OCI-LY1 (cell line): ENCODE data around the gene THNSL1.

ENCODE experiments used
- EZH2 ChIP-seq: fragments of 200-600 bp; sonication (generic), shearing (Covaris generic); IDR thresholded peaks from 2 replicates; pipeline ENCODE4 v1.8.0; 2017; ENCODE audit warnings: borderline replicate concordance, mixed run types, mild to moderate bottlenecking, antibody characterized with exemption, low read length, moderate library complexity, mixed read lengths
- TF ChIP-seq, protein P1 (sequence below): fragments of 200-600 bp; sonication (generic), shearing (Covaris generic); IDR thresholded peaks from 2 replicates; pipeline ENCODE4 v1.5.1; 2017; ENCODE audit warnings: mild to moderate bottlenecking, antibody characterized with exemption, low read length, moderate library complexity, mixed read lengths

DNA sequence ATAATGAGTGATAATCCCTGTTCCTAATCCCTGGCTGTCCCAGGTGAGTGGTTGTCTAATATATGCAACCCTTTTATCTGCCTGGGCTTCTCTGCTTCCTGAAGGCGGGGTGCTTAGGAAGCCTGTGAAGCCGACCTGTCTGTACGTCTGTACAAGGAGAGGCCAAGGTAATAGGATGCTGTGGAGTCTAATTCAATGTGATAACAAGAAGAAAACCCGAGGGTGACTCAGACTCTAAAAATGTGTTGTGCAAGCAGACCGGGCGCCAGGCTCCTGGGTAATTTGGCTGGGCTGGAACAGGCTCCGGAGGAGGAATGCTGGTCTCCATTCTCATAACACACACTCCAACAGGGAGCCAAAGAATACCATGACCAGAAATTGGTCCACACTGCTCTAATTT lies 43.6 kb downstream of the THNSL1 start:
- TF ChIP-seq, protein P1, sequence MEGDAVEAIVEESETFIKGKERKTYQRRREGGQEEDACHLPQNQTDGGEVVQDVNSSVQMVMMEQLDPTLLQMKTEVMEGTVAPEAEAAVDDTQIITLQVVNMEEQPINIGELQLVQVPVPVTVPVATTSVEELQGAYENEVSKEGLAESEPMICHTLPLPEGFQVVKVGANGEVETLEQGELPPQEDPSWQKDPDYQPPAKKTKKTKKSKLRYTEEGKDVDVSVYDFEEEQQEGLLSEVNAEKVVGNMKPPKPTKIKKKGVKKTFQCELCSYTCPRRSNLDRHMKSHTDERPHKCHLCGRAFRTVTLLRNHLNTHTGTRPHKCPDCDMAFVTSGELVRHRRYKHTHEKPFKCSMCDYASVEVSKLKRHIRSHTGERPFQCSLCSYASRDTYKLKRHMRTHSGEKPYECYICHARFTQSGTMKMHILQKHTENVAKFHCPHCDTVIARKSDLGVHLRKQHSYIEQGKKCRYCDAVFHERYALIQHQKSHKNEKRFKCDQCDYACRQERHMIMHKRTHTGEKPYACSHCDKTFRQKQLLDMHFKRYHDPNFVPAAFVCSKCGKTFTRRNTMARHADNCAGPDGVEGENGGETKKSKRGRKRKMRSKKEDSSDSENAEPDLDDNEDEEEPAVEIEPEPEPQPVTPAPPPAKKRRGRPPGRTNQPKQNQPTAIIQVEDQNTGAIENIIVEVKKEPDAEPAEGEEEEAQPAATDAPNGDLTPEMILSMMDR, result no peak
- TF ChIP-seq EZH2, result no peak
